PC-3 (cell line): ENCODE data around the gene LTC4S. TPM values are rescaled to one million over a fixed set of nuclear protein-coding genes. Genes with fewer than 3 reads are reported as not detected.

Experiments
- ATAC-seq: fragments of 200-7000 bp; cut with Tn5 transposase; 2 replicates; pipeline ENCODE4 v1.9.1; 2020; ENCODE audit warnings: mild to moderate bottlenecking, moderate library complexity
- BruUV-seq: library from RNA; stranded (reverse); fragments of 400-500 nt; replicated peaks from 2 replicates; lab custom pipeline; 2021; lab: Mats Ljungman, UMichigan
- CTCF ChIA-PET: fragments of 300-600 bp; sonication (Branson Sonifier 250); formaldehyde crosslinking; loops from one replicate; lab custom pipeline; 2022; ENCODE audit warnings: antibody characterized with exemption; lab: Charles Lee
- POLR2A ChIA-PET: fragments of 300-600 bp; sonication (Branson Sonifier 250); formaldehyde crosslinking; loops from one replicate; lab custom pipeline; 2022; ENCODE audit warnings: antibody characterized with exemption; ENCODE audit not compliant: unreplicated experiment; lab: Charles Lee
- DNase-seq: peaks from one replicate; pipeline ENCODE4 v3.0.0-alpha.2; 2015
- H2AFZ ChIP-seq: fragments of 300-600 bp; sonication (generic); 2 replicates; pipeline ENCODE4 v1.6.0; 2016; ENCODE audit warnings: antibody characterized with exemption, low read length
- H3F3A ChIP-seq: fragments of 300-600 bp; sonication (generic); one replicate; pipeline ENCODE4 v1.6.0; 2017; ENCODE audit warnings: antibody characterized with exemption, low read length, control low read depth, mild to moderate bottlenecking; ENCODE audit not compliant: unreplicated experiment
- H3K27ac ChIP-seq: fragments of 300-600 bp; sonication (generic); 2 replicates; pipeline ENCODE4 v1.5.1; 2016; ENCODE audit warnings: mild to moderate bottlenecking, low read length
- H3K27me3 ChIP-seq: fragments of 300-600 bp; sonication (generic); 2 replicates; pipeline ENCODE4 v1.6.1; 2016; ENCODE audit warnings: low read length, mixed read lengths
- H3K36me3 ChIP-seq: fragments of 300-600 bp; sonication (generic); 2 replicates; pipeline ENCODE4 v1.6.1; 2016; ENCODE audit warnings: low read depth, mixed run types, low read length, mixed read lengths
- H3K4me1 ChIP-seq: fragments of 300-600 bp; sonication (generic); 2 replicates; pipeline ENCODE4 v1.5.1; 2016; ENCODE audit warnings: low read length; ENCODE audit not compliant: insufficient read depth
- H3K4me2 ChIP-seq: fragments of 300-600 bp; sonication (generic); 2 replicates; pipeline ENCODE4 v1.6.0; 2016; ENCODE audit warnings: low read length
- H3K4me3 ChIP-seq: fragments of 300-600 bp; sonication (generic); 2 replicates; pipeline ENCODE4 v1.5.1; 2016; ENCODE audit warnings: mild to moderate bottlenecking, low read length, mixed read lengths
- H3K79me2 ChIP-seq: fragments of 300-600 bp; sonication (generic); 2 replicates; pipeline ENCODE4 v1.6.1; 2017; ENCODE audit warnings: low read length, mixed read lengths
- H3K9ac ChIP-seq: fragments of 300-600 bp; sonication (generic); 2 replicates; pipeline ENCODE4 v1.6.0; 2016; ENCODE audit warnings: mild to moderate bottlenecking, low read length
- H3K9me2 ChIP-seq: fragments of 300-600 bp; sonication (generic); replicated peaks from 2 replicates; pipeline ENCODE4 v1.6.1; 2016; ENCODE audit warnings: mixed run types, low read length, mixed read lengths
- H3K9me3 ChIP-seq: fragments of 300-600 bp; sonication (generic); 2 replicates; pipeline ENCODE4 v1.6.1; 2016; ENCODE audit warnings: low read length, mixed read lengths
- H4K20me1 ChIP-seq: fragments of 300-600 bp; sonication (generic); 2 replicates; pipeline ENCODE4 v1.6.1; 2016; ENCODE audit warnings: low read length, mixed read lengths
- EZH2 ChIP-seq: fragments of 300-600 bp; sonication (generic); IDR thresholded peaks from one replicate; pipeline ENCODE4 v1.6.1; 2017; ENCODE audit warnings: antibody characterized with exemption, mild to moderate bottlenecking, low read length; ENCODE audit not compliant: unreplicated experiment
- EZH2phosphoT487 ChIP-seq: fragments of 300-600 bp; sonication (generic); IDR thresholded peaks from 2 replicates; pipeline ENCODE4 v1.6.1; 2018; ENCODE audit warnings: mild to moderate bottlenecking, antibody characterized with exemption, low read length, borderline replicate concordance
- intact Hi-C: fragments of 100-400 bp; cut with micrococcal nuclease; formaldehyde crosslinking; loops from 2 replicates; pipeline ENCODE4 v1.9.0; 2023
- total RNA-seq: library from RNA; depleted of rRNA; stranded (reverse); fragments of >200 nt; gene quantifications from 2 replicates; pipeline ENCODE4 v1.2.3, GENCODE V29; 2014
- TF ChIP-seq, protein P1 (sequence below): fragments of 300-600 bp; sonication (generic); conservative IDR thresholded peaks from 2 replicates; pipeline ENCODE4 v1.5.1; 2017; ENCODE audit warnings: antibody characterized with exemption, low read depth, mild to moderate bottlenecking, low read length

Gene LTC4S
- total RNA-seq, 1 experiment from 2014 or later = 1.5 TPM

DNA sequence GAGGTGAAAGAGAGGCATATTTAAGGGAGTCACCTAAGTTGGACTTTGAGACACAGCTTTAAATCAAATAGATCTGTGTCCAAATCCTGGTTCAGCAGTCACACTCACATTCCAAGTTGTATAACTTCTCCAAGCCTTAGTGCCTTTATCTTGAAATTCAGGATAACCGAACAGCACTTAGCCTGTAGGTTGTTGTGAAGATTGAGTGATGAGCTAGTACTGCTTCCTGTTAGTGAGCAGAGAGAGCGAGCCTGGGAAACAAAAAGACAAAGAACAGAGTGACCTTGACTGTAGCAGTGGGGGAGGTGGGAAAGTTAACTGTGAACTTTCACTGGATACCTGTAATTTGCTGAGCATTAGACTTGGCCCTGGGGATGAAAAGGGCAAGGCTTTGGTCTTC is 38.8 kb upstream of the LTC4S start:
- intact Hi-C loops = no loop called here
- ATAC-seq (no peak), DNase-seq (no peak)
- Histone ChIP-seq H3K9ac (no peak overlapping the region), H3K4me2 (no peak overlapping the region), H3K79me2 (peaks cover 70% of the 10 kb centered on the region), H3K4me1 (peaks cover 6% of the 10 kb centered on the region; the same call in 1 of the 2 replicates), H3K36me3 (no peaks in the 10 kb centered on the region), H3K27me3 (no peaks in the 10 kb centered on the region), H3K9me3 (no peaks in the 10 kb centered on the region), H2AFZ (no peak overlapping the region), H3K9me2 (no peaks in the 10 kb centered on the region), H4K20me1 (no peaks in the 10 kb centered on the region), H3K4me3 (no peak overlapping the region), H3F3A (no peaks in the 10 kb centered on the region), H3K27ac (no peak overlapping the region)
- ChIA-PET CTCF (no interaction called here), POLR2A (no interaction called here)
- TF ChIP-seq EZH2phosphoT487 (no peak), EZH2 (no peak)
- TF ChIP-seq, protein P1, sequence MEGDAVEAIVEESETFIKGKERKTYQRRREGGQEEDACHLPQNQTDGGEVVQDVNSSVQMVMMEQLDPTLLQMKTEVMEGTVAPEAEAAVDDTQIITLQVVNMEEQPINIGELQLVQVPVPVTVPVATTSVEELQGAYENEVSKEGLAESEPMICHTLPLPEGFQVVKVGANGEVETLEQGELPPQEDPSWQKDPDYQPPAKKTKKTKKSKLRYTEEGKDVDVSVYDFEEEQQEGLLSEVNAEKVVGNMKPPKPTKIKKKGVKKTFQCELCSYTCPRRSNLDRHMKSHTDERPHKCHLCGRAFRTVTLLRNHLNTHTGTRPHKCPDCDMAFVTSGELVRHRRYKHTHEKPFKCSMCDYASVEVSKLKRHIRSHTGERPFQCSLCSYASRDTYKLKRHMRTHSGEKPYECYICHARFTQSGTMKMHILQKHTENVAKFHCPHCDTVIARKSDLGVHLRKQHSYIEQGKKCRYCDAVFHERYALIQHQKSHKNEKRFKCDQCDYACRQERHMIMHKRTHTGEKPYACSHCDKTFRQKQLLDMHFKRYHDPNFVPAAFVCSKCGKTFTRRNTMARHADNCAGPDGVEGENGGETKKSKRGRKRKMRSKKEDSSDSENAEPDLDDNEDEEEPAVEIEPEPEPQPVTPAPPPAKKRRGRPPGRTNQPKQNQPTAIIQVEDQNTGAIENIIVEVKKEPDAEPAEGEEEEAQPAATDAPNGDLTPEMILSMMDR = no peak
- BruUV-seq = no TSS peak

DNA sequence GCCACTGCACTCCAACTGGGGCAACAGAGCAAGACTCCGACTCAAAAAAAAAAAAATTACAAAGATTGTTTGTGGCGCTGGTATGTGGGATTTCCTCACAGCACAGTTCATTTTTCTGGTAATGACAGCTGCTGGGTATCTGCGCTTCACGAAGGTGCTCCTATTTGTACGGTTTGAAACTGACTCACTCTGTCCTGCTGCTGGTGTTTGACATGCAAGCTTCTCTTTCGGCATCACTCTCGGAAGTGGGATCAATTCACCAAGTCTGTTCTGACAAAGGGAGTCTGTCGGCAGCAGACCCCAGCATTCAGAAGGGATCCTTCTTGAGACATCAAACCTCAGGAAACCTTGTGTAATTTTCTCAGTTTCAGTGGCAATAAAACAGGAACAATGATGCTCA is 34.8 kb upstream of the LTC4S start:
- peaks cover 8% of the 10 kb centered on the region for H3F3A ChIP-seq
- TF ChIP-seq EZH2 (no peak), EZH2phosphoT487 (no peak)
- TF ChIP-seq, protein P1 = no peak
- no peaks in the 10 kb centered on the region for H4K20me1 ChIP-seq
- peaks cover 64% of the 10 kb centered on the region for H3K79me2 ChIP-seq
- DNase-seq (no peak), ATAC-seq (no peak)
- ChIA-PET CTCF (no interaction called here), POLR2A (no interaction called here)
- intact Hi-C loops = no loop called here
- H3K9ac ChIP-seq = no peak overlapping the region
- no peak overlapping the region for H3K27ac ChIP-seq
- no peak overlapping the region for H3K4me3 ChIP-seq
- no TSS peak for BruUV-seq
- peaks cover 29% of the 10 kb centered on the region for H3K4me1 ChIP-seq
- H3K9me2 ChIP-seq = no peaks in the 10 kb centered on the region
- no peak overlapping the region for H2AFZ ChIP-seq
- no peak overlapping the region for H3K4me2 ChIP-seq
- H3K27me3 ChIP-seq = no peaks in the 10 kb centered on the region
- H3K9me3 ChIP-seq = no peaks in the 10 kb centered on the region
- no peaks in the 10 kb centered on the region for H3K36me3 ChIP-seq

DNA sequence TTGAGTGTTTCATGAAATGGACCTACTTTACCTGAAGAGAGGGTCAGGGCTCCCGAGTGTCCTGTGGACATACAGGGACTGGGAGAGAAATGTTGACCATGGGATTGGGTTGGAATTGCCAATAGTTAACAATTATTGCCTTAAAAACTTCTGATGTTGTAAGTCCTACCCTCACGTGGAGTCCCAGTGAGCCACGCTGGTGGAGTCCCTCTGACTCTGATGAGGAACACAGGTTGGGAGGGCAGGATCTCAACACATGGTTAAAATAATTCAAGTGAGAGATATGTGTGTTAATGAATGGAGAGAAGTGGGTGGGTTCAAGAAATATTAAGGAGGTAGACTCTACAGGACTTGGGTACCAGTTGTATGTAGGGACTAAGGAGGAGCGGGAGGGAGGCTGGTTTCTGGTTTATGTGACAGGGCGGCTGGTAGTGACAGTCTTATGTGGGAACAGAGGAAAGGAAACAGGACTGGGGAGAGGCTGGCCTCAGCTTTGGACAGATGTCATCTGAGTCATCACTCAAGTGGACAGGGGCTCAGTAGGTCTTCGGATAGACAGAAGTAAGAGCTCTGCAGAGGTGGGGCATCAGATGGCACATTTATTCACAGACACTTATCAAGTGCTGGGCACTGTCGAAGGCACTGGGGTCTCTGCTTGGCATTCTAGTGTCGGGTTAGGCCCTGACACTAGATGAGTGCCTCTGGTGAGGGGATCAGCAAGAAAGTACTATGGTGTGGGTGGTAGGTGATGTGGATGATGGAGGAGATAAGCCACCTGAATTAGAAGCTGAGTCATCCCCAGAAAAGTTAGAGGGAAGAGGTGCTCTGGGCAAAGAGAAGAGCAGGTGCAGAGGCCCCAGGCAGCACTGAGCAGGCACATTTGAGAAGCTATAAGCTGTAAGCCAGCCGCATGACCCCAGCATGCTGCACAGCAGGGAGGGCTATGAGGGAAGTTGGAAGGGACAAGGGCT is 33.9 kb upstream of the LTC4S start:
- Histone ChIP-seq H3K4me1 (peaks cover 29% of the 10 kb centered on the region), H3K79me2 (peaks cover 57% of the 10 kb centered on the region), H3K9me3 (no peaks in the 10 kb centered on the region), H3K36me3 (no peaks in the 10 kb centered on the region), H2AFZ (no peak overlapping the region), H4K20me1 (no peaks in the 10 kb centered on the region), H3F3A (peaks cover 8% of the 10 kb centered on the region), H3K9ac (no peak overlapping the region), H3K4me2 (no peak overlapping the region), H3K27ac (no peak overlapping the region), H3K4me3 (no peak overlapping the region), H3K9me2 (no peaks in the 10 kb centered on the region), H3K27me3 (no peaks in the 10 kb centered on the region)
- ChIA-PET POLR2A (no interaction called here), CTCF (interaction anchor here (0.5 kb wide), 1 partner anchor 36 kb away, joined by 3 read pairs; no protein-coding TSS in a partner anchor)
- intact Hi-C loops = no loop called here
- DNase-seq (no peak), ATAC-seq (no peak)
- BruUV-seq = no TSS peak
- TF ChIP-seq EZH2phosphoT487 (no peak), EZH2 (no peak)
- TF ChIP-seq, protein P1 = no peak
